ENCODE measurements around the gene NBDY. TPM values are rescaled to one million over a fixed set of nuclear protein-coding genes. Genes with fewer than 3 reads are reported as not detected.

Gene NBDY
- total and polyA plus RNA-seq, 2 of the 4 experiments (the other 2 are of a cell fraction) = 3.2 to 61.5 TPM

GRCh38 chrX:56746996-56747395, 18.0 kb downstream of the NBDY start:
- Histone ChIP-seq H2BK5ac (ENCODE audit: low read depth, low read length, poor library complexity, severe bottlenecking) (no peak overlapping the region), H4K5ac (ENCODE audit: low read depth, low read length) (no peak overlapping the region), H3K18ac (ENCODE audit: low read depth, low read length) (no peak overlapping the region), H3K36me3 (ENCODE audit: control insufficient read depth, insufficient read depth, low read length) (no peaks in the 10 kb centered on the region), H3K56ac (ENCODE audit: extremely low read depth, insufficient read depth, low read length) (no peak overlapping the region), H3K4me1 (ENCODE audit: control insufficient read depth, insufficient read depth, low read length) (no peaks in the 10 kb centered on the region), H2AFZ (replicated peaks; ENCODE audit: low read length, poor library complexity) (no peak overlapping the region), H3K9me1 (ENCODE audit: insufficient read depth, low read length) (no peaks in the 10 kb centered on the region), H3K27me3 (ENCODE audit: control insufficient read depth, insufficient read depth, low read length) (no peaks in the 10 kb centered on the region), H2BK20ac (ENCODE audit: low read depth, low read length) (no peak overlapping the region), H3K9me3 (ENCODE audit: control insufficient read depth, insufficient read depth, low read length) (no peaks in the 10 kb centered on the region), H3K14ac (replicated peaks; ENCODE audit: low read depth, low read length) (no peak overlapping the region), H3K23ac (ENCODE audit: low read depth, low read length) (no peak overlapping the region), H3K79me1 (ENCODE audit: low read depth in 1 of 2, low read length in 2 of 2) (no peaks in the 10 kb centered on the region; a peak in 2 of 4 replicates), H2BK120ac (ENCODE audit: low read depth, low read length) (no peak overlapping the region), H3K27ac (ENCODE audit: insufficient read depth, low read length) (no peak overlapping the region), H3K4me2 (ENCODE audit: low read depth, low read length) (no peak overlapping the region), H4K8ac (ENCODE audit: low read depth in 2 of 2, low read length in 2 of 2) (no peak overlapping the region), H4K91ac (ENCODE audit: insufficient read depth, low read depth, low read length) (no peak overlapping the region), H4K20me1 (ENCODE audit: insufficient read depth, low read length) (no peaks in the 10 kb centered on the region), H3K9ac (ENCODE audit: low read depth, low read length) (no peak overlapping the region), H2BK15ac (ENCODE audit: low read depth, low read length) (no peak overlapping the region), H2AK5ac (ENCODE audit: low read depth, low read length) (no peak overlapping the region), H3K4ac (ENCODE audit: low read depth, low read length) (no peak overlapping the region), H3K4me3 (ENCODE audit: insufficient read depth, low read depth, low read length) (no peak overlapping the region), H2AK9ac (replicated peaks; ENCODE audit: low read depth, low read length, poor library complexity) (no peak overlapping the region)
- CTCF ChIA-PET = interaction anchor here (0.6 kb wide), 1 partner anchor 219 kb away, joined by 6 read pairs; no protein-coding TSS in a partner anchor
- ATAC-seq (ENCODE audit: low read depth) = no peak
- POLR2A ChIA-PET (ENCODE audit: unreplicated experiment) = no interaction called here
- no peak for DNase-seq
- BruUV-seq (replicated peaks) = no TSS peak
- TF ChIP-seq MXI1 (IDR thresholded peaks at IDR 0.05; ENCODE audit: borderline replicate concordance, low read depth, low read length) = no peak
- no peak for TF ChIP-seq RAD21 (IDR thresholded peaks at IDR 0.05; ENCODE audit: low read length)
- TF ChIP-seq RFX5 (IDR thresholded peaks at IDR 0.05; ENCODE audit: low read depth, low read length) = no peak
- no peak for TF ChIP-seq MAFK (IDR thresholded peaks at IDR 0.05; ENCODE audit: low read depth, low read length)
- no peak for TF ChIP-seq RCOR1 (IDR thresholded peaks at IDR 0.05; ENCODE audit: insufficient replicate concordance, low read length)
- no peak for TF ChIP-seq CHD1 (IDR thresholded peaks at IDR 0.05; ENCODE audit: low read depth, low read length)
- TF ChIP-seq USF2 (IDR thresholded peaks at IDR 0.05; ENCODE audit: low read depth, low read length) = no peak
- no peak for TF ChIP-seq ELK1 (IDR thresholded peaks at IDR 0.05; ENCODE audit: borderline replicate concordance, low read depth, low read length)
- no peak for TF ChIP-seq BHLHE40 (IDR thresholded peaks at IDR 0.05; ENCODE audit: low read depth, low read length)
- no peak for TF ChIP-seq FOS (IDR thresholded peaks at IDR 0.05; ENCODE audit: low read depth, low read length)
- TF ChIP-seq POLR2A (IDR thresholded peaks at IDR 0.05; ENCODE audit: low read depth, low read length) = no peak
- in situ Hi-C loops (cut with MboI; ENCODE audit: low sequenced_read_pairs) = loop anchor here (25.0 kb wide), 1 partner anchor 1585 kb away; no protein-coding TSS in a partner anchor
- WGBS, 2 experiments (ENCODE audit: extremely low coverage in 2 of 2, insufficient read length in 1 of 2) = no CpG with 5 or more reads among the region's 1 CpG
- dilution Hi-C loops (cut with HindIII; ENCODE audit: low sequenced_read_pairs, unreplicated experiment) = no loop called here
- intact Hi-C loops (cut with micrococcal nuclease) = no loop called here

Data from IMR-90 (cell line).